ENCODE results near the gene THSD4.

- no peak for TF ChIP-seq CTCF (conservative IDR thresholded peaks at IDR 0.05; ENCODE audit: low read depth, low read length)
- TF ChIP-seq EZH2 (IDR thresholded peaks at IDR 0.05; ENCODE audit: low read length, unreplicated experiment), result no peak
- TF ChIP-seq EZH2phosphoT487 (IDR thresholded peaks at IDR 0.05; ENCODE audit: borderline replicate concordance, low read length), result no peak
These were observed 31.3 kb downstream of the THSD4 start for GRCh38 chr15:71146580-71146982.
